ENCODE measurements around the gene CCDC148. TPM values are rescaled to one million over a fixed set of nuclear protein-coding genes. Genes with fewer than 3 reads are reported as not detected.
"Not testable (repeated sequence)": the region's sequence is repeated elsewhere in the genome, so short reads cannot be mapped to it uniquely, and the experiment has no call there.

The CCDC148 gene
- total RNA-seq, 1 donor from 2014 or later, result 25.7 TPM

DNA sequence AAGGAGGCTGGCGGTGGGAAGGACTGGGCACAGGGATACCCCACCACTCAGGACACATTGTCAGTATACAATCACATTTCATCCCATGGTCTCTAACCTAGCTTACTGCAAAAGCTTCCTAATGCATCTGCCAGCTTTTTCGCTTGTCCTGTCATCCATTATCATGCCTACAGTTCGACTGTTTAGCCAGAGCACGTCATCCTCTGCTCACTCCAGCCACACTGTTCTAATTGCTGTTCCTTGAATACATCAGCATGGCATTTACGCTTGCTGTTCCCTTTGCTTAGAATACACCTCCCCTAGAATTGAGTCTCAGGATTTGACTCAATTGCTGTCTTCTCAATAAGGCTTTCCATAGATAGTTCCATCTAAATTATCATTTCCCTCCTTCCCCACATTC, 166.3 kb downstream of the CCDC148 start:
- DNase-seq, result no peak

GRCh38 chr2:158276619-158277471, 179.7 kb downstream of the CCDC148 start:
- DNase-seq, result no peak

GRCh38 chr2:158273791-158274190, 182.8 kb downstream of the CCDC148 start:
- no peak for DNase-seq

DNA sequence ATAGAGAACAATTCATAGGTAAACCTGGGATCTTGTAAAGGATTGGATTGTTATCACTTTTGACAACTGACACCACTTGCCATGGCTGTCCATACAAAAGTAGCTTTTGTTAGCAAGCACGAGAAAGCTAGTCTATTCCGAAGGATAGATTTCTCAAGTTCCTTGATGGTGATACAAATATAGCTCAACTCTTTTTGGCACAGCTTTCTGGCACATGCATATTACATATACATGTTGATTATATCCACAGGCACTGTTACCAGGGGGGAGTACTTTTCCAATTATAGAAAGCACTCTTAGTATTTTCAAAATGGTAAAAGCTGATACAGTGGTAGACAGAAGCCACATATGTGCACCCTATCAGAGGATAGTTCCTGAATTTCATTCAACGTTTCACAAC, 186.0 kb downstream of the CCDC148 start:
- no peak for DNase-seq

- DNase-seq, result no peak
Observed at GRCh38 chr2:158269143-158269542, 187.4 kb downstream of the CCDC148 start.

GRCh38 chr2:158266111-158266510, 190.4 kb downstream of the CCDC148 start:
- no peak for DNase-seq

- no peak for DNase-seq
Observed at GRCh38 chr2:158255257-158255656, 201.3 kb downstream of the CCDC148 start.

GRCh38 chr2:158253170-158253569, 203.4 kb downstream of the CCDC148 start:
- DNase-seq, result no peak

- DNase-seq, result no peak
Observed at GRCh38 chr2:158251356-158251755, 205.2 kb downstream of the CCDC148 start.

GRCh38 chr2:158243392-158243791, 213.2 kb downstream of the CCDC148 start:
- DNase-seq, result no peak

- no peak for DNase-seq
Observed at GRCh38 chr2:158242280-158242679, 214.3 kb downstream of the CCDC148 start.

- DNase-seq, result no peak
Observed at GRCh38 chr2:158240975-158241374, 215.6 kb downstream of the CCDC148 start.

GRCh38 chr2:158239271-158239670, 217.3 kb downstream of the CCDC148 start:
- no peak for DNase-seq

GRCh38 chr2:158234497-158234896, 222.1 kb downstream of the CCDC148 start:
- DNase-seq, result no peak

DNA sequence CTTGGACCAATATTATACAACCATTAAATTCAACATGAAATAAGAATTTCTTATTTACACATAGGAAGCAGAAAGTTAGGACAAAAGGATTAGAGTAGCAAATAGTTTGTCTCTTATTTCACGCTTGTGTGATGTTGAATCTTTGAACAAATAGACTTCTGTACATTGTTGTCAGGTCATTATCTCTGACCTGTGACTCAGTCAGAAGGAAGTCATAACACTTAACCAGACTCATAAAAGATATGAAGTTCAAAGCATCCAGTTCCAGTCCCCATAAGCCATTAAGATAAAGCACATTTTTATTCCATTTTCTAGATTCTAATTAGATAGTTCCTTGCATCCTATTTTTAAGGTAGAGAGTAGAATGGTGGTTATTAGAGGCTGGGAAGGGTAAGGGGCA, 224.1 kb downstream of the CCDC148 start:
- no peak for DNase-seq

GRCh38 chr2:158228943-158229508, 227.5 kb downstream of the CCDC148 start:
- DNase-seq, result no peak

DNA sequence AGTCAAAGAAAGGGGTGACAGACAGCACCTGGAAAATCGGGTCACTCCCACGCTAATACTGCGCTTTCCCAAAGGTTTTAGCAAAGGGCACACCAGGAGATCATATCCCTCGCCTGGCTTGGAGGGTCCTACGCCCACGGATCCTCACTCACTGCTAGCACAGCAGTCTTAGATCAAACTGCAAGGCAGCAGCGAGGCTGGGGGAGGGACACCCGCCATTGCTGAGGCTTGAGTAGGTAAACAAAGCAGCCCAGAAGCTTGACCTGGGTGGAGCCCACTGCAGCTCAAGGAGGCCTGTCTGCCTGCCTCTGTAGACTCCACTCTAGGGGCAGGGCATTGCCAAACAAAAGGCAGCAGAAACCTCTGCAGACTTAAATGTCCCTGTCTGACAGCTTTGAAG, 233.5 kb downstream of the CCDC148 start:
- DNase-seq, result not testable (repeated sequence)

DNA sequence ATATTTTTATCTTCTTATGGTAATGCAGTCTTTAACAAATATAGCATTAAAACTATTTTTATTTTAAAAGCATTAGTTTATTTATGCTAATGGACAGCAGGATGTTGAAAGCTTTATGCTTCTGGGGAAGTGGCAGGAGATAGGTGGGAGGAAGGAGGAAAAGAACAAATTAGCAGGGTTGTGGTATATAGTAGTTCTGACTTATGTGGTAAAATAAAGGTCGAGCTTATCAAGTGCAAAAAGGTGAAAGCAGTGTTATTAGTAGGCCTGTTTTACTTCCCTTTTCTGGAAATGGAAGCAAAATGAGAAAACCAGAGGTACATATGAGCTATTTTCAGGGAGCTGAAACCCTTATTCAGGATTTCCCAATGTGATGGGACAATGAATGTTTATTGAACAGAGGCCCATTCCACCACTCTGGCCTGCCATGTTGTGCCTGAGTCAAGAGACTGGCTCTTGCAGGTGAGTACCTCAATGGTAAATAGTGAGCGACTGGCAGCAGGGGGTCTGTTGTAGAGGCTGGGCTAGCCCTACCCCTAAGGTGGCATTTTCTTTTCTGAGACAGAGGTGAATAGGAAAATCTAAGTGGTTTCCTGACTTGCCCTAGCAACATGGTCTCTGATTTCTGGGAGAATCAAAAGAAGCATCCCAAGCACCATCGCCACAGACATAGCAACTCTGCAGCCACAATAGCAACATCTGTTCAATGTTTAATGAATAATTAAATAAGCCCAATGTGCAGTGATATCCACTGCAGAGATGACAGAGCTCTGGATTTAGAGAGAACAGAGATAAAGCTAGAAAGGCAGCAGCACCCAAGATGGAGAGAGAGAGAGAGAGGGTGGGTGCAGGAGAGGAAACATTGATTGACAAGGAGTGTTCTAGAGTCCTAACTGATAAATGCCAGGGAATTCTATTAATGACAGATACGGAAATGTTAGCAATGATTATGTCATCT, 235.2 kb downstream of the CCDC148 start:
- no peak for DNase-seq

- DNase-seq, result no peak
Observed at GRCh38 chr2:158217593-158217992, 239.0 kb downstream of the CCDC148 start.

- no peak for DNase-seq
Observed at GRCh38 chr2:158214431-158214830, 242.1 kb downstream of the CCDC148 start.

DNA sequence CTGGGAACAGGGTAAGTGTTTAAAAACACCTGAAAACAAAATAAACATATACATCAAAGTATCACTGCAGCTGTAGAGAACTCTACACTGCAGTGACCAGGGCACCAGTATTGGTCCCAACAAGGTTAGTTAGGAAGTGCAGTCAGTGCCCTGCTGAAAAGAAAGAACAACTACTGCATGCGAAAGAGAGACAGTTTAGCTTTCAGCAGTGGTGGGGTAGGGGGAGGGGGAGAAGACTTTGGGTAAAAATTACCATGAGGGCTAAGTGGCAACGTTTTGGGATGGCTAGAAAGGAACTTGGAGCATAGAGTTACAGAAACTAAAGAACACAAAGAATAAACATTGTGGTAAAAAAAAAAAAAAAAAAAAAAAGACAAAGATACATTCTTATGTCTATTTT, 242.8 kb downstream of the CCDC148 start:
- DNase-seq, result no peak

DNA sequence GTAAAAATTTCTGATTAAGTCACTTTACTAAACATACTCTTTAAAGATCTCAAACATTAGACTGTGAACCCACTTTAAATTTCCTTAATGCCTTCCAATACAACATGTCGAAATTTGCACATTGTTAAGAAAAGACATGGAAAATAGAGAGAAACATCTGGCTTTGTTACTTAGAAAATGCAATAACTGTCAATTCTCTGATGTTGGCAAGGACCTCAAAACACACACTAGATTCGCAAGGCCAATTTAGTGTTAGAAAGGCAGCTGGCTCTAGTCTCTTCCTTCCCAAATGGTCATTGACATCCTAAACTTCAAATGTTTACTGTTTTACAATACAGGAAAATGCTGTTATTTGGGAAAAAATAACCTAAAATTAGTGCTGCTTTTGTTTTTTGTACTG, 244.3 kb downstream of the CCDC148 start:
- no peak for DNase-seq

DNA sequence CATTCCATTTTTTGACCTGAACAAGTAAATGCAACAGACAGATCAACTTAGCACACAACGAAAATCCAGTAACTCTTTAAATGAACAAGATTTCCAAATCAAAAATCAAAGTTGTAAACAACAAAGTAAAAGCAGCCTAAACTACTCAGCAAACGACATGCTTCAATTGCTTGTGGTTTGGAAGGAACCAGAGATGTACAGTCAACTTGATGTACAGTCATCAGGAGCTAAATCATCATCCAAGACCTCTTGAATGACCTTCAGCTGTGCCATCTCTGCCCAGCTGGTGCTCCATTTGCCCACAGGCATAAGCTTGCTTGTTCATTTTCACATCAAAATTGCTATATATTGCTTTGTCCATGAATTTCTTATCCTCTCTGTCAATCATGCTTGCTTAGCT, 245.1 kb downstream of the CCDC148 start:
- no peak for DNase-seq
